HL-60 (cell line): ENCODE data around the gene MAB21L4.

Experiments used
- DNase-seq, 2 experiments: peaks; one replicate each; pipeline ENCODE4 v3.0.0-alpha.2; 2010 to 2020; ENCODE audit warnings: low read depth in 1 of 2, low spot score in 1 of 2
- H3K27ac ChIP-seq: fragments of 250-450 bp; sonication (Bioruptor Pico); replicated peaks from 2 replicates; pipeline ENCODE4 v1.5.1; 2020; ENCODE audit warnings: mild to moderate bottlenecking, moderate library complexity
- H3K27me3 ChIP-seq: fragments of 250-450 bp; sonication (Bioruptor Pico); 2 replicates; pipeline ENCODE4 v1.5.1; 2021; ENCODE audit warnings: mild to moderate bottlenecking, moderate library complexity; ENCODE audit not compliant: insufficient read depth, poor library complexity, severe bottlenecking
- H3K4me3 ChIP-seq: replicated peaks from 2 replicates; pipeline ENCODE4 v1.5.1; 2011; ENCODE audit warnings: mild to moderate bottlenecking, control low read depth, low read length; ENCODE audit not compliant: insufficient read depth
- CTCF ChIP-seq: IDR thresholded peaks from one replicate; pipeline ENCODE4 v1.5.1; 2011; ENCODE audit warnings: low read length, control low read depth, inconsistent platforms; ENCODE audit not compliant: insufficient read depth
- GABPA ChIP-seq: IDR thresholded peaks from 2 replicates; pipeline ENCODE4 v1.6.1; 2012; ENCODE audit warnings: low read depth
- POLR2AphosphoS5 ChIP-seq: IDR thresholded peaks from 2 replicates; pipeline ENCODE4 v1.6.1; 2012; ENCODE audit warnings: low read depth
- REST ChIP-seq: IDR thresholded peaks from 2 replicates; pipeline ENCODE4 v1.6.1; 2012; ENCODE audit warnings: low read depth; ENCODE audit not compliant: insufficient replicate concordance
- SPI1 ChIP-seq: IDR thresholded peaks from 2 replicates; pipeline ENCODE4 v1.6.1; 2012; ENCODE audit warnings: low read depth, mild to moderate bottlenecking, borderline replicate concordance

The MAB21L4 gene

GRCh38 chr2:240857039-240858008 is 38.6 kb downstream of the MAB21L4 start:
- H3K27me3 ChIP-seq, result no peaks in the 10 kb centered on the region
- DNase-seq, result no peak
- no peak for TF ChIP-seq CTCF
- TF ChIP-seq SPI1, result no peak
- no peak for TF ChIP-seq REST
- TF ChIP-seq GABPA, result no peak
- TF ChIP-seq POLR2AphosphoS5, result no peak
- H3K4me3 ChIP-seq, result no peak overlapping the region
- no peak overlapping the region for H3K27ac ChIP-seq

- DNase-seq, result no peak
- Histone ChIP-seq H3K27ac (no peak overlapping the region), H3K27me3 (no peaks in the 10 kb centered on the region), H3K4me3 (no peak overlapping the region)
- no peak for TF ChIP-seq CTCF
- TF ChIP-seq SPI1, result no peak
- no peak for TF ChIP-seq GABPA
- TF ChIP-seq REST, result no peak
- no peak for TF ChIP-seq POLR2AphosphoS5
Observed at GRCh38 chr2:240856151-240856980, 39.6 kb downstream of the MAB21L4 start.

GRCh38 chr2:240855670-240856069 is 40.3 kb downstream of the MAB21L4 start:
- Histone ChIP-seq H3K27me3 (no peaks in the 10 kb centered on the region), H3K27ac (no peak overlapping the region), H3K4me3 (no peak overlapping the region)
- no peak for TF ChIP-seq SPI1
- TF ChIP-seq POLR2AphosphoS5, result no peak
- TF ChIP-seq REST, result no peak
- TF ChIP-seq CTCF, result no peak
- TF ChIP-seq GABPA, result no peak
- no peak for DNase-seq
